IMR-90 (cell line): ENCODE data around the gene LDLRAD3. TPM values are rescaled to one million over a fixed set of nuclear protein-coding genes. Genes with fewer than 3 reads are reported as not detected.

Experiments used
- ATAC-seq: fragments of 200-7000 bp; cut with Tn5 transposase; 2 replicates; pipeline ENCODE4 v1.9.1; 2020; ENCODE audit warnings: low read depth, mild to moderate bottlenecking, moderate library complexity
- BruUV-seq: library from RNA; stranded (reverse); fragments of 400-500 nt; replicated peaks from 2 replicates; lab custom pipeline; 2021; lab: Mats Ljungman, UMichigan
- CTCF ChIA-PET: fragments of 300-600 bp; formaldehyde crosslinking; extraction: SDS; loops from one replicate; lab custom pipeline; 2021; ENCODE audit warnings: antibody characterized with exemption; lab: Yijun Ruan, JAX
- POLR2A ChIA-PET: fragments of 300-600 bp; sonication (Branson Sonifier 250); formaldehyde crosslinking; loops from one replicate; lab custom pipeline; 2022; ENCODE audit warnings: antibody characterized with exemption; ENCODE audit not compliant: unreplicated experiment; lab: Charles Lee
- DNase-seq: peaks from one replicate; pipeline ENCODE4 v3.0.0; 2013
- H2AFZ ChIP-seq: replicated peaks from 2 replicates; pipeline ENCODE3; 2013; ENCODE audit warnings: low read length, mild to moderate bottlenecking; ENCODE audit not compliant: poor library complexity
- H2AK5ac ChIP-seq: 2 replicates; pipeline ENCODE4 v1.6.1; 2013; ENCODE audit warnings: low read depth, low read length, inconsistent platforms
- H2AK9ac ChIP-seq: replicated peaks from 2 replicates; pipeline ENCODE3; 2013; ENCODE audit warnings: mild to moderate bottlenecking, low read depth, low read length, moderate library complexity; ENCODE audit not compliant: poor library complexity
- H2BK120ac ChIP-seq: 2 replicates; pipeline ENCODE4 v1.6.1; 2013; ENCODE audit warnings: low read depth, low read length, inconsistent platforms
- H2BK15ac ChIP-seq: 3 replicates; pipeline ENCODE4 v1.6.1; 2013; ENCODE audit warnings: low read depth, low read length, inconsistent platforms
- H2BK20ac ChIP-seq: 2 replicates; pipeline ENCODE4 v1.6.1; 2013; ENCODE audit warnings: low read depth, mild to moderate bottlenecking, inconsistent platforms, low read length, moderate library complexity
- H2BK5ac ChIP-seq: 2 replicates; pipeline ENCODE4 v1.6.1; 2013; ENCODE audit warnings: mild to moderate bottlenecking, low read depth, low read length, inconsistent platforms; ENCODE audit not compliant: poor library complexity, severe bottlenecking
- H3K14ac ChIP-seq: replicated peaks from 2 replicates; pipeline ENCODE4 v1.6.1; 2013; ENCODE audit warnings: low read depth, low read length, inconsistent platforms
- H3K18ac ChIP-seq: 2 replicates; pipeline ENCODE4 v1.6.1; 2013; ENCODE audit warnings: low read depth, low read length, control low read depth
- H3K23ac ChIP-seq: 2 replicates; pipeline ENCODE4 v1.6.1; 2013; ENCODE audit warnings: low read depth, low read length, inconsistent platforms
- H3K27ac ChIP-seq: 2 replicates; pipeline ENCODE4 v1.5.1; 2013; ENCODE audit warnings: mild to moderate bottlenecking, control low read depth, low read length; ENCODE audit not compliant: insufficient read depth
- H3K27me3 ChIP-seq: 2 replicates; pipeline ENCODE4 v1.6.1; 2013; ENCODE audit warnings: low read length; ENCODE audit not compliant: control insufficient read depth, insufficient read depth
- H3K36me3 ChIP-seq: 2 replicates; pipeline ENCODE4 v1.6.1; 2013; ENCODE audit warnings: low read length, mixed read lengths; ENCODE audit not compliant: control insufficient read depth, insufficient read depth
- H3K4ac ChIP-seq: 2 replicates; pipeline ENCODE4 v1.6.1; 2013; ENCODE audit warnings: low read depth, low read length, inconsistent platforms
- H3K4me1 ChIP-seq: 2 replicates; pipeline ENCODE4 v1.6.1; 2013; ENCODE audit warnings: low read length, mixed read lengths; ENCODE audit not compliant: control insufficient read depth, insufficient read depth
- H3K4me2 ChIP-seq: 2 replicates; pipeline ENCODE4 v1.6.1; 2013; ENCODE audit warnings: low read depth, mild to moderate bottlenecking, control low read depth, low read length, moderate library complexity
- H3K4me3 ChIP-seq: 2 replicates; pipeline ENCODE4 v1.5.1; 2013; ENCODE audit warnings: low read depth, mild to moderate bottlenecking, control low read depth, low read length, moderate library complexity; ENCODE audit not compliant: insufficient read depth
- H3K56ac ChIP-seq: 2 replicates; pipeline ENCODE4 v1.6.1; 2013; ENCODE audit warnings: low read length, inconsistent platforms; ENCODE audit not compliant: insufficient read depth; ENCODE audit errors: extremely low read depth
- H3K79me1 ChIP-seq, 2 experiments: 2 replicates each; pipeline ENCODE4 v1.6.1; 2013; ENCODE audit warnings: low read length in 2 of 2, inconsistent platforms in 1 of 2, low read depth in 1 of 2
- H3K9ac ChIP-seq: 2 replicates; pipeline ENCODE4 v1.6.1; 2013; ENCODE audit warnings: low read depth, low read length, control low read depth
- H3K9me1 ChIP-seq: 2 replicates; pipeline ENCODE4 v1.6.1; 2013; ENCODE audit warnings: low read length, inconsistent platforms; ENCODE audit not compliant: insufficient read depth
- H3K9me3 ChIP-seq: 2 replicates; pipeline ENCODE4 v1.6.1; 2013; ENCODE audit warnings: low read length; ENCODE audit not compliant: control insufficient read depth, insufficient read depth
- H4K20me1 ChIP-seq: 2 replicates; pipeline ENCODE4 v1.6.1; 2013; ENCODE audit warnings: low read length, inconsistent platforms; ENCODE audit not compliant: insufficient read depth
- H4K5ac ChIP-seq: 2 replicates; pipeline ENCODE4 v1.6.1; 2013; ENCODE audit warnings: mild to moderate bottlenecking, low read depth, low read length, control low read depth
- H4K8ac ChIP-seq, 2 experiments: 2 replicates each; pipeline ENCODE4 v1.6.1; 2013; ENCODE audit warnings: low read depth in 2 of 2, low read length in 2 of 2, control low read depth in 1 of 2, inconsistent platforms in 1 of 2
- H4K91ac ChIP-seq: 2 replicates; pipeline ENCODE4 v1.6.1; 2013; ENCODE audit warnings: low read depth, low read length, inconsistent platforms; ENCODE audit not compliant: insufficient read depth
- CEBPB ChIP-seq: IDR thresholded peaks from 2 replicates; pipeline ENCODE4 v1.6.1; 2012; ENCODE audit warnings: low read depth, low read length, improper control_type of control experiment
- MAFK ChIP-seq: IDR thresholded peaks from 2 replicates; pipeline ENCODE4 v1.6.1; 2012; ENCODE audit warnings: low read depth, low read length, improper control_type of control experiment
- MAZ ChIP-seq: IDR thresholded peaks from 2 replicates; pipeline ENCODE4 v1.6.1; 2012; ENCODE audit warnings: low read depth, mild to moderate bottlenecking, low read length, improper control_type of control experiment, moderate library complexity, borderline replicate concordance
- MXI1 ChIP-seq: IDR thresholded peaks from 2 replicates; pipeline ENCODE4 v1.6.1; 2012; ENCODE audit warnings: low read depth, mild to moderate bottlenecking, low read length, moderate library complexity, borderline replicate concordance
- RCOR1 ChIP-seq: IDR thresholded peaks from 2 replicates; pipeline ENCODE4 v1.6.1; 2012; ENCODE audit warnings: mild to moderate bottlenecking, low read length, improper control_type of control experiment; ENCODE audit not compliant: insufficient replicate concordance
- RFX5 ChIP-seq: IDR thresholded peaks from 2 replicates; pipeline ENCODE4 v1.8.0; 2012; ENCODE audit warnings: low read depth, mild to moderate bottlenecking, low read length, moderate library complexity
- WGBS, 2 experiments: methylation state at CpG; one replicate each; pipeline versions ENCODE4 v1.1.5 to v1.1.7; 2013; ENCODE audit warnings: missing lambda C conversion rate in 2 of 2; ENCODE audit not compliant: insufficient read length in 1 of 2; ENCODE audit errors: extremely low coverage in 2 of 2; 5-methylcytosine and 5-hydroxymethylcytosine counted together
- dilution Hi-C: fragments of 300-500 bp; cut with HindIII; formaldehyde crosslinking; loops from one replicate; pipeline ENCODE4 v1.14.3; 2018; ENCODE audit warnings: low sequenced_read_pairs; ENCODE audit not compliant: unreplicated experiment
- in situ Hi-C: fragments of 300-500 bp; cut with MboI; formaldehyde crosslinking; loops from 3 replicates; pipeline ENCODE4 v1.14.3; 2019; ENCODE audit warnings: low sequenced_read_pairs, inconsistent platforms, mixed read lengths
- intact Hi-C: fragments of 100-400 bp; cut with micrococcal nuclease; formaldehyde crosslinking; loops from 2 replicates; pipeline ENCODE4 v1.10.0; 2022
- polyA plus RNA-seq, 3 experiments: library from polyadenylated mRNA; depleted of rRNA; stranded (reverse); fragments of >200 nt; gene quantifications; 2 replicates each; pipeline ENCODE4 v1.2.3, GENCODE V29; 2012; ENCODE audit warnings: low replicate concordance in 1 of 3
- total RNA-seq: library from RNA; depleted of rRNA; stranded (reverse); fragments of >200 nt; gene quantifications from 2 replicates; pipeline ENCODE4 v1.2.3, GENCODE V29; 2012
- TF ChIP-seq, protein P1 (sequence below): fragments of 150-350 bp; IDR thresholded peaks from 2 replicates; pipeline ENCODE4 v1.6.1; 2016; ENCODE audit warnings: low read depth, mild to moderate bottlenecking, low read length, moderate library complexity, borderline replicate concordance

The LDLRAD3 gene
- total and polyA plus RNA-seq, 2 of the 4 experiments (the other 2 are of a cell fraction), result 2.7 to 6.4 TPM

DNA sequence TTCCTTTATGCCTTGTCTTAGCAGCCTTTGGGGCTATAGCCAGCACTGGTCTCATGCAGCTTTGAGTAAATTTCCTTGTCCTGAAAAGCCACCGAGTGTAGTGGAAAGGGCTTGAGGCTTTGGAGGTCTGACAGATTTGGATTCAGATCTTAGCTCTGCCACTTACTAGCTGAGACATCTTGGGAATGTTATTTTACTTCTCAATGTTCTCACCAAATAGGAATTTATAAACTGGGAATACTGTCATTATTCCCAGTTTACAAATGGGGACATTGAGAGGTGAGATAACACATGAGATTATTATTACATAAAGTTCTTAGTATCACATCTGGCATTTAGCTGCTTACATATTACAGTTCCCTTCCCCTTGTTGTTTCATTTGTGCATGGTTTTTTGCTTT lies 249.9 kb downstream of the LDLRAD3 start:
- intact Hi-C loops, result no loop called here
- no peaks in the 10 kb centered on the region for H3K79me1 ChIP-seq
- H4K20me1 ChIP-seq, result no peaks in the 10 kb centered on the region
- no peak overlapping the region for H2AFZ ChIP-seq
- H2AK5ac ChIP-seq, result no peak overlapping the region
- H3K27ac ChIP-seq, result no peak overlapping the region
- no peak overlapping the region for H2BK5ac ChIP-seq
- H3K4me2 ChIP-seq, result no peak overlapping the region
- in situ Hi-C loops, result no loop called here
- H4K5ac ChIP-seq, result no peak overlapping the region
- no TSS peak for BruUV-seq
- ChIA-PET POLR2A (interaction anchor here (0.8 kb wide), 1 partner anchor 48 kb away, joined by 3 read pairs; no protein-coding TSS in a partner anchor), CTCF (no interaction called here)
- DNase-seq (peak; percentile 12), ATAC-seq (peak; percentile 42; the same call in 1 of the 2 replicates)
- H3K23ac ChIP-seq, result no peak overlapping the region
- H2BK120ac ChIP-seq, result no peak overlapping the region
- H3K4ac ChIP-seq, result no peak overlapping the region
- no peak overlapping the region; the same call in 1 of the 2 replicates for H3K14ac ChIP-seq
- H3K56ac ChIP-seq, result no peak overlapping the region
- no peaks in the 10 kb centered on the region for H3K9me1 ChIP-seq
- H2AK9ac ChIP-seq, result no peak overlapping the region
- H4K8ac ChIP-seq, result no peak overlapping the region
- no peaks in the 10 kb centered on the region for H3K36me3 ChIP-seq
- no peak overlapping the region for H3K18ac ChIP-seq
- H3K9ac ChIP-seq, result no peak overlapping the region
- H3K9me3 ChIP-seq, result no peaks in the 10 kb centered on the region
- H3K4me3 ChIP-seq, result no peak overlapping the region
- no peak overlapping the region for H4K91ac ChIP-seq
- no peak overlapping the region for H2BK20ac ChIP-seq
- H3K27me3 ChIP-seq, result no peaks in the 10 kb centered on the region
- dilution Hi-C loops, result no loop called here
- no peak overlapping the region for H2BK15ac ChIP-seq
- H3K4me1 ChIP-seq, result peaks cover 6% of the 10 kb centered on the region
- TF ChIP-seq MXI1, result no peak
- no peak for TF ChIP-seq MAZ
- TF ChIP-seq MAFK, result no peak
- no peak for TF ChIP-seq RFX5
- TF ChIP-seq CEBPB, result no peak
- TF ChIP-seq, protein P1, sequence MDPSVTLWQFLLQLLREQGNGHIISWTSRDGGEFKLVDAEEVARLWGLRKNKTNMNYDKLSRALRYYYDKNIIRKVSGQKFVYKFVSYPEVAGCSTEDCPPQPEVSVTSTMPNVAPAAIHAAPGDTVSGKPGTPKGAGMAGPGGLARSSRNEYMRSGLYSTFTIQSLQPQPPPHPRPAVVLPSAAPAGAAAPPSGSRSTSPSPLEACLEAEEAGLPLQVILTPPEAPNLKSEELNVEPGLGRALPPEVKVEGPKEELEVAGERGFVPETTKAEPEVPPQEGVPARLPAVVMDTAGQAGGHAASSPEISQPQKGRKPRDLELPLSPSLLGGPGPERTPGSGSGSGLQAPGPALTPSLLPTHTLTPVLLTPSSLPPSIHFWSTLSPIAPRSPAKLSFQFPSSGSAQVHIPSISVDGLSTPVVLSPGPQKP, result no peak
- no peak for TF ChIP-seq RCOR1
- WGBS, 2 experiments, result no CpG with 5 or more reads among the region's 1 CpG
